Muscle of arm (tissue), 14 donors: ENCODE measurements around the gene NTNG1. TPM values are rescaled to one million over a fixed set of nuclear protein-coding genes. Genes with fewer than 3 reads are reported as not detected.
"Not testable (repeated sequence)": the region's sequence is repeated elsewhere in the genome, so short reads cannot be mapped to it uniquely, and the experiment has no call there.

Source experiments
- DNase-seq: peaks from one replicate; pipeline ENCODE4 v3.0.0-alpha.2; 2013
- long read RNA-seq, 11 donors: transcript quantifications; one replicate each; lab custom pipeline, GENCODE V29; 2026
- polyA plus RNA-seq, 12 donors: library from polyadenylated mRNA; unstranded; fragments of 120-200 nt; gene quantifications; one replicate each; pipeline ENCODE4 v1.2.1, GENCODE V29; 2013; ENCODE audit not compliant: insufficient read length in 12 of 12

The NTNG1 gene
- 10 to 100 TPM in 10 of 12 donors, 1 to 10 TPM in 1, not detected in 1; 8.5 to 29.7 (median 14.4) TPM for polyA plus RNA-seq
- long read RNA-seq, donor 1, partial matches to known transcripts = 9 of 9 reads
- long read RNA-seq, donor 1, other reads (novel, unspliced or antisense) = 0 of 9 reads
- long read RNA-seq, donor 2 = 0 reads
- long read RNA-seq, donor 3 = 0 reads
- long read RNA-seq, donor 4 = 0 reads
- long read RNA-seq, donor 5, partial matches to known transcripts = 0 of 2 reads
- long read RNA-seq, donor 5, other reads (novel, unspliced or antisense) = 0 of 2 reads
- long read RNA-seq, donor 6 = 0 reads
- long read RNA-seq, donor 7 = 0 reads
- long read RNA-seq, donor 8 = 0 reads
- long read RNA-seq, donor 9 = 0 reads
- long read RNA-seq, donor 10 = 0 reads
- long read RNA-seq, donor 11 = 0 reads

DNA sequence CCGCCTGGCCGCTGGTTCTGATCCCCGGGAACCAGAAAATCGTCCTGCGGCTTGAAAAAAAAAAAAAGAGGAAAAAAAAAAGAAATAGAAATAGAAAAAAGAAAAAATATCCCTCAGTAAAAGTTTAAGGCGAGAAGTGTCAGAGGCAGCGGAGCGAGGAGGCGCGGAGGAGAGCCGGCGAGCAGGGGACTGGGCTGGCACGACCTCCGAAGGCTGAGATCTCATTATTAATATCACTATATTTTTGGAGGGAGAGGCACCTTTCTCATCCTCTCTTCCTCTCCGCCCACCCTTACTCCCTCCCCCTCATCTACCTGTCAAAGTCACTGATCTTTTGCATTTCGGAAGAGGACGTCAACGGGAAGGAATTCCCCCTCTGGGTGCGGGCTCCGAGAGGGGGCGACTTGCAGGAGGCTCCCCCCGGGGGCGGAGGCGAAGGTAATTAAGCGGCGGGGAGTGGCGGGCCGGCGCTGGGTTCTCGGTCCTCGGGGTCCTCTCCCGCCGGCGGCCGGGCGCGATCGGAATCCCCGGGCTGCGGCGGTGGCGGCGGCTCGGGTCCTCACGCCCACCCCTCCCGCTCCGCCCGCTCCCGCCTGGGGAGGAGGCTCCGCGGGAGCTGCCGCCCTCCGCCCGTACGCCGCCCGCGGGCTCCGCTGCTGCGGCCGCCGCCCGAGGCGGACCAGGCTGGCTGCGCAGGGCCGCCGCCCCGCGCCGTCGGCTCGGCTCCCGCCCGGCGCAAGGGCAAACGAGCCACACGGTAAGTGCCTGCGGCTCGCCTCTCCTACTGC is at the start of gene NTNG1:
Gene NTNG1, plus strand, starts transcription at position 337 of the 788 bp plus-strand sequence.
- DNase-seq = no peak

- no peak for DNase-seq
Observed at GRCh38 chr1:107091418-107091817, 49.4 kb upstream of the NTNG1 start.

- DNase-seq = not testable (repeated sequence)
Observed at GRCh38 chr1:107093395-107093794, 47.4 kb upstream of the NTNG1 start.

- peak; percentile 68 for DNase-seq
Observed at GRCh38 chr1:107095647-107096046, 45.2 kb upstream of the NTNG1 start.

DNA sequence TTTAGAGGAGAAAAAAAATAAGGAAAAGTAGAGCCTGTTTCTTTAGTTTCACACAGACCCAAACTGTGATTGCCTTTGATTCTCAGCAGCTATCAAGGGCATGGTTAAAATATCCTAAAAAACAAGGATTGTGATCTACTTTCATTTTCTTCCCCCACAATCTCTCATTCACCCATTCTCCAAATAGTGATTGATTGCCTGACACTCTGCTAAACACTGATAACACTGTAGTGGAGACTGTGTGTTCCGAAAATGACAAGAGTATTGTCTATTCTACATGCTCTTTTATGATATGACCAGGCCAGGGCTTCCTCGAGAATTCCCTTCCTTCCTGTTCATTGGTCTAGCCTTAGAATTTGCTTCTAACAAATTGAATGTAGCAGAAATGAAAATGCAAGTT is 44.1 kb upstream of the NTNG1 start:
- no peak for DNase-seq

DNA sequence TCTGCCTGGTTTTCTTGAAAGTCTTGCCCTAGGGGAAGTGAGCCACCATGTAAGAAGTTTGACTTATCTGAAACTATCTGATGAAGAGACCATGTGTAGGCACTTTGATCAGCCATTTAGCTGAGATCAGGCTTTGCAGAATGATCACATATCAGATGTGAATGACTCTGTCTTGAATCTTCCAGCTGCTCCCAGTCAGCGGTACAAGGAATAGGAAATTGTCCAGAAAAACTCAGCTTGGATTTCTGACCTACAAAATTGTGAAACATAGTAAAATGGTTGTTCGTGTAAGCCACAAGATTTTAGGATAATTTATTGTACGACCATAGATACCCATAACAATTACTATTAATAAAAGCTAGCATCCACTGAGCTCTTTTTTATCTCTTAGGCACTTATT is 41.9 kb upstream of the NTNG1 start:
- DNase-seq = no peak

DNA sequence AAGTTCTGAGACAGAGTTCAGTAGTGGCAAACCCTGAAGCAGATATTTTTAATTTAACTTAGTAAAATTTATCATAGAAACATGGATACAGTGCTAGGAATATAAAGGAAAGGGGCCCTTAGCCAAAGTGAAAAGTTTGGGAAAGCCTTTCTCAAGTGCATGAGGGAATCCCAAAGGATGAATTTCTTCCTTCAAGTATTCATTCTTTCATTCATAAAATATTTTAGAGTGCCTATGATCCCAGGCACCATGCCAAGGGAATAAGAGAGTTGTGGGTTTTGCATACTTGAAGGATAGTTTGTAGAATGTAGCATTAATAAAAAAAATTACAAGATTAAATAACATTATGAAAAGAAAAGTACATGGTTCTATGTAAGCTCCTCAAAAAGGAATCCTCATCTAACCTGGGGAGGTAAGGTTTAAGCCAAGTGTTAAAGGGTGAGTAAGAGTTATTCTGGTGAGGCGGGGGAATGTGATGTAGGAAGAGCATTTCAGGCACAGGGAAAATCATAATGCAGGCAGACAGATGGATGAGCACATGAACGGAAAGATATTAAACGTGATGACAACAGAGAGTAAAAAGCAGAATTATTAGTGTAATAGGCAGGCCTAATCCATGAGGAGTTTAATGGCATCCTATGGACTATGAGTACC is 40.4 kb upstream of the NTNG1 start:
- peak; percentile 57 for DNase-seq

GRCh38 chr1:107105914-107106313 is 34.9 kb upstream of the NTNG1 start:
- DNase-seq = no peak

GRCh38 chr1:107110326-107110725 is 30.5 kb upstream of the NTNG1 start:
- peak; percentile 85 for DNase-seq

- peak; percentile 46 for DNase-seq
Observed at GRCh38 chr1:107116306-107116790, 24.5 kb upstream of the NTNG1 start.

- no peak for DNase-seq
Observed at GRCh38 chr1:107122225-107122624, 18.6 kb upstream of the NTNG1 start.

- no peak for DNase-seq
Observed at GRCh38 chr1:107123741-107124140, 17.1 kb upstream of the NTNG1 start.

DNA sequence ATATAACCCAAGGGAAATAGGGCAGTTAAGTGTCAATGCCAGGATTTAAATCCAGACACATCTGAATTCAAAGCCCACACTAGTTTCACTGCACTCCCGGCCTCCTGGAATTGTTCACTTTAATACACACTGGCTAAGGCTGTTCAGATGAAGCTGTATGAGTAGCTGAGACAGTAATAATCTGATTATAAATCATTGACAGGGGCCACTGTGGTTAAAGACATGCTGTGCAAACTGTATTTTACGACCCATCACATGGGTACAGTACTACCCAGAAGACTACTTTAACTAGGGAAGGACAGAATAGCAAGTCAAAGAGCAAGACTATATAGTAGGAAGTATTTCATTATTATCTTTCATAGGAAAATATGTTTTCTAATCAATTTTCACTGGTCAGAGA is 16.1 kb upstream of the NTNG1 start:
- DNase-seq = no peak

- DNase-seq = no peak
Observed at GRCh38 chr1:107132195-107132594, 8.6 kb upstream of the NTNG1 start.

GRCh38 chr1:107132780-107133179 is 8.1 kb upstream of the NTNG1 start:
- no peak for DNase-seq

- peak; percentile 67 for DNase-seq
Observed at GRCh38 chr1:107135463-107135862, 5.4 kb upstream of the NTNG1 start.

- DNase-seq = no peak
Observed at GRCh38 chr1:107138166-107138565, 2.7 kb upstream of the NTNG1 start.

DNA sequence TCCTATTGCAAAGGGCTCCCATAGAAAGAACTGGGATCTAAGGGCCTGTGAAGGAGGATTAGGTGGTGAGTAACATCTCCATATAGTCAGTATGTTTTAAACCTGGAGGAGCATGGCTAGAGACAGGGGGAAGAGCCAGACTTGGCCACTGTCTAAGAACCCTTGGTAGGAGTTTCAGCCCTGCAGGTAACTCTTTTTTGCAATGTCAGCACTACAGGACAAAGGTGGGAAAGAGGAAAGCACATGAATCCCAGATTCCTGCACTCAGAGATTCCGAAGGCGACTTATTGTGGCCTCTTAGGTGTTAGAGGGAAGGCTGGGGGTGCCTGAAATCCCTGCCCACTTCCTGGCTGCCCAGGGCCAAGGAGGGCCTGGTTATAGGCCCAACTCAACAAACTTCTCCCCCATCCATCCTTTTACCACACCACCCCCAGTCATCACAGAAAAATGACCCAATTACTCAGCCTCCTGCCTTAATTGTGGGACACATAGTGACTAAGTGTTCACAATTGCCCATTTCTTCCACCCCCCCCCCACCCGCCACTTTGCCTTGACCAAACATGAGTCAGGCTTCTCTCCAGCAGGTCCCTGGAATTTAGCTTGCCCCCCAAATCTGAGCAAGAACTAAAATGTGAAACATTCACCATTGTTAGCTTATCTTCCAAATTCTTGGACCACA is 1.9 kb upstream of the NTNG1 start:
- DNase-seq = no peak

GRCh38 chr1:107139833-107140702 is 771 bp upstream of the NTNG1 start:
- peak; percentile 77 for DNase-seq

DNA sequence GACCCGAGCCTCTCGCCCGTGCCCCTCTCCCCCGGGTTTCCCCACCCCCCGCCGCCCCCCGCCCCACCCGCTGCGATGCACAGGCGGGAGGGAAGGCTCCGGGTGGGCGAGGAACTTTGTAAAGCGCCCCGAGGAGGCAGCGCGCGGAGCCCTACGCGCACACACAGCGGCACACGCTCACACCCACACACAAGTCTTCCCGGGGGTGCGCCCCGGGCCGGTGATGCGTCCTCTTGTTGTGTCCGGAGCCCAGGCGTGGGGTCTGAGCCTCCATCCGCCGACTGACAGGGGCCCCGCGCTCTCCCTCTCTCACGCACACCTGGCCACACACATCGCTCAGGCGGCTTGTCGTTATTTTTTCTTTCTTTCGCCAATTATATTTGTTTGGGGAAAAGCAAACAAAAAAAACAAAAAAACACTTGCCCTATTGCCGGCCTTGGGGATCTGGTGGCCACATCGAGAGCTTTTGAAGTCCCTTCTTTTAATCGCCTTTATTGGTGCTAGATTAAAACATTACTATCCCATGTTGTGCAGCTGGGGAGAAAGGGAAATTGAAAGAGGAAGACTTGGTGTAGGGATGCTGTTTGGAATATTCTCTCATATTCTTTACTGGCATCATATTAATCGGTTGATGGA is 770 bp downstream of the NTNG1 start:
- DNase-seq = peak; percentile 35
